NCI-H2171 (cell line): ENCODE measurements around the gene FBXO10.
A peak's percentile ranks its signal among the peaks of the same experiment; 100 is the strongest.
"Not testable (repeated sequence)": the region's sequence is repeated elsewhere in the genome, so short reads cannot be mapped to it uniquely, and the experiment has no call there.

ENCODE experiments used
- DNase-seq: peaks from one replicate; lab custom pipeline; 2025; lab: John Stamatoyannopoulos, UW

The FBXO10 gene

GRCh38 chr9:37477443-37477842 lies 98.7 kb downstream of the FBXO10 start:
- DNase-seq = not testable (repeated sequence)

- DNase-seq = no peak
These were observed 99.2 kb downstream of the FBXO10 start for GRCh38 chr9:37476930-37477329.

GRCh38 chr9:37474438-37474837 lies 101.7 kb downstream of the FBXO10 start:
- no peak for DNase-seq

GRCh38 chr9:37473982-37474381 lies 102.2 kb downstream of the FBXO10 start:
- not testable (repeated sequence) for DNase-seq

- no peak for DNase-seq
These were observed 104.1 kb downstream of the FBXO10 start for GRCh38 chr9:37471942-37472684.

GRCh38 chr9:37468620-37469019 lies 107.6 kb downstream of the FBXO10 start:
- DNase-seq = no peak

- DNase-seq = not testable (repeated sequence)
These were observed 108.7 kb downstream of the FBXO10 start for GRCh38 chr9:37467530-37467929.

GRCh38 chr9:37466037-37466709 lies 110.0 kb downstream of the FBXO10 start:
- DNase-seq = no peak

GRCh38 chr9:37465249-37466036 lies 110.7 kb downstream of the FBXO10 start, which contains the start of gene ZBTB5:
TSS of gene ZBTB5 (minus strand) at chr9:37465450. CDS start at chr9:37442551, 22,899 bp downstream.
- peak; percentile 98 for DNase-seq

- peak; percentile 90 for DNase-seq
These were observed 111.5 kb downstream of the FBXO10 start for GRCh38 chr9:37464426-37465248.

- no peak for DNase-seq
These were observed 112.2 kb downstream of the FBXO10 start for GRCh38 chr9:37464006-37464405.
